H9 (cell line): ENCODE results near the gene FNDC8. TPM values are rescaled to one million over a fixed set of nuclear protein-coding genes. Genes with fewer than 3 reads are reported as not detected.

Source experiments
- DNase-seq: peaks from one replicate; pipeline ENCODE4 v3.0.0-alpha.2; 2017
- H2AFZ ChIP-seq: one replicate; pipeline ENCODE4 v1.6.1; 2013; ENCODE audit warnings: mild to moderate bottlenecking, low read length, control low read depth, moderate library complexity
- H2AK5ac ChIP-seq: 2 replicates; pipeline ENCODE4 v1.6.1; 2013; ENCODE audit warnings: low read length, control low read depth, mixed read lengths; ENCODE audit not compliant: insufficient read length
- H2BK120ac ChIP-seq: one replicate; pipeline ENCODE4 v1.6.1; 2013; ENCODE audit warnings: low read depth, mild to moderate bottlenecking, low read length, control low read depth, inconsistent platforms; ENCODE audit not compliant: poor library complexity, severe bottlenecking
- H2BK12ac ChIP-seq: 2 replicates; pipeline ENCODE4 v1.6.1; 2013; ENCODE audit warnings: low read length, control low read depth, mixed read lengths, low read depth; ENCODE audit not compliant: insufficient read length
- H2BK15ac ChIP-seq: 2 replicates; pipeline ENCODE4 v1.6.1; 2013; ENCODE audit warnings: low read depth, low read length, control low read depth
- H2BK20ac ChIP-seq: one replicate; pipeline ENCODE4 v1.6.1; 2013; ENCODE audit warnings: low read depth, mild to moderate bottlenecking, low read length, control low read depth, inconsistent platforms; ENCODE audit not compliant: poor library complexity, severe bottlenecking
- H2BK5ac ChIP-seq: 2 replicates; pipeline ENCODE4 v1.6.1; 2013; ENCODE audit warnings: low read length, control low read depth, mixed read lengths; ENCODE audit not compliant: insufficient read length
- H3K14ac ChIP-seq: 2 replicates; pipeline ENCODE4 v1.6.1; 2013; ENCODE audit warnings: low read length, control low read depth; ENCODE audit not compliant: insufficient read depth
- H3K18ac ChIP-seq: 2 replicates; pipeline ENCODE4 v1.6.1; 2013; ENCODE audit warnings: low read depth, mild to moderate bottlenecking, mixed read lengths, low read length, control low read depth; ENCODE audit not compliant: insufficient read length
- H3K23ac ChIP-seq: 2 replicates; pipeline ENCODE4 v1.6.1; 2013; ENCODE audit warnings: low read length, control low read depth, mixed read lengths, low read depth; ENCODE audit not compliant: insufficient read length
- H3K23me2 ChIP-seq: 2 replicates; pipeline ENCODE4 v1.6.1; 2013; ENCODE audit warnings: low read depth, mild to moderate bottlenecking, mixed read lengths, low read length, control low read depth; ENCODE audit not compliant: insufficient read length, poor library complexity, severe bottlenecking
- H3K27ac ChIP-seq: 2 replicates; pipeline ENCODE4 v1.5.1; 2013; ENCODE audit warnings: low read length, control low read depth, mixed read lengths, low read depth; ENCODE audit not compliant: insufficient read length
- H3K27me3 ChIP-seq: 2 replicates; pipeline ENCODE4 v1.6.1; 2013; ENCODE audit warnings: low read length, control low read depth, inconsistent platforms; ENCODE audit not compliant: insufficient read depth
- H3K4ac ChIP-seq: 2 replicates; pipeline ENCODE4 v1.6.1; 2013; ENCODE audit warnings: low read depth, mild to moderate bottlenecking, control low read depth, inconsistent platforms, low read length, moderate library complexity
- H3K4me1 ChIP-seq: 2 replicates; pipeline ENCODE4 v1.6.1; 2013; ENCODE audit warnings: low read length, control low read depth, inconsistent platforms; ENCODE audit not compliant: insufficient read depth
- H3K4me2 ChIP-seq: 2 replicates; pipeline ENCODE4 v1.6.1; 2013; ENCODE audit warnings: low read length, control low read depth, mixed read lengths; ENCODE audit not compliant: insufficient read length, insufficient read depth
- H3K56ac ChIP-seq: 2 replicates; pipeline ENCODE4 v1.6.1; 2013; ENCODE audit warnings: low read depth, mild to moderate bottlenecking, mixed read lengths, low read length, control low read depth; ENCODE audit not compliant: insufficient read length
- H3K79me1 ChIP-seq: 2 replicates; pipeline ENCODE4 v1.6.1; 2013; ENCODE audit warnings: low read depth, mild to moderate bottlenecking, moderate library complexity, low read length, control low read depth, inconsistent platforms; ENCODE audit not compliant: insufficient read depth, poor library complexity, severe bottlenecking
- H3K79me2 ChIP-seq: 2 replicates; pipeline ENCODE4 v1.6.1; 2013; ENCODE audit warnings: low read length, control low read depth, inconsistent platforms; ENCODE audit not compliant: insufficient read depth
- H3K9ac ChIP-seq: 2 replicates; pipeline ENCODE4 v1.6.1; 2013; ENCODE audit warnings: low read length, control low read depth, mixed read lengths; ENCODE audit not compliant: insufficient read length; ENCODE audit errors: extremely low read depth
- H3K9me3 ChIP-seq: one replicate; pipeline ENCODE4 v1.6.1; 2013; ENCODE audit warnings: low read depth, low read length, inconsistent platforms; ENCODE audit not compliant: control insufficient read depth
- H3T11ph ChIP-seq: one replicate; pipeline ENCODE4 v1.6.1; 2013; ENCODE audit warnings: mild to moderate bottlenecking, low read length, control low read depth, inconsistent platforms
- H4K20me1 ChIP-seq: one replicate; pipeline ENCODE4 v1.6.1; 2013; ENCODE audit not compliant: control insufficient read depth, insufficient read length, insufficient read depth
- H4K5ac ChIP-seq: 2 replicates; pipeline ENCODE4 v1.6.1; 2013; ENCODE audit warnings: low read depth, mild to moderate bottlenecking, mixed read lengths, low read length, control low read depth; ENCODE audit not compliant: insufficient read length
- H4K8ac ChIP-seq: replicated peaks from 2 replicates; pipeline ENCODE4 v1.6.1; 2013; ENCODE audit warnings: low read length, control low read depth, mixed read lengths, low read depth; ENCODE audit not compliant: insufficient read length
- H4K91ac ChIP-seq: 2 replicates; pipeline ENCODE4 v1.6.1; 2013; ENCODE audit warnings: low read depth, mild to moderate bottlenecking, moderate library complexity, mixed read lengths, low read length, control low read depth; ENCODE audit not compliant: insufficient read length
- H3K27ac Mint-ChIP-seq, 3 experiments: 2 replicates in 2 of 3; 3 replicates in 1 of 3; pipeline ENCODE4 v1.8.0; 2020 to 2021; ENCODE audit warnings: mixed read lengths in 3 of 3, mild to moderate bottlenecking in 1 of 3, moderate library complexity in 1 of 3
- H3K27me3 Mint-ChIP-seq: 2 replicates; pipeline ENCODE4 v1.8.0; 2021; ENCODE audit warnings: low read depth, mild to moderate bottlenecking, moderate library complexity, mixed read lengths
- H3K36me3 Mint-ChIP-seq, 3 experiments: 2 replicates in 2 of 3; 3 replicates in 1 of 3; pipeline ENCODE4 v1.8.0; 2020 to 2021; ENCODE audit warnings: low read depth in 3 of 3, mixed read lengths in 3 of 3; ENCODE audit not compliant: insufficient read depth in 1 of 3
- H3K4me1 Mint-ChIP-seq, 2 experiments: 2 replicates each; pipeline ENCODE4 v1.8.0; 2020; ENCODE audit warnings: mixed read lengths in 2 of 2
- H3K4me3 Mint-ChIP-seq, 2 experiments: 2 replicates in 1 of 2; 3 replicates in 1 of 2; pipeline ENCODE4 v1.8.0; 2020 to 2021; ENCODE audit warnings: mild to moderate bottlenecking in 2 of 2, mixed read lengths in 2 of 2, moderate library complexity in 1 of 2
- H3K9me3 Mint-ChIP-seq, 2 experiments: 2 replicates in 1 of 2; 3 replicates in 1 of 2; pipeline ENCODE4 v1.8.0; 2020; ENCODE audit warnings: mild to moderate bottlenecking in 2 of 2, mixed read lengths in 2 of 2, moderate library complexity in 1 of 2
- CTCF ChIP-seq: fragments of 200-600 bp; sonication (generic); conservative IDR thresholded peaks from 3 replicates; pipeline ENCODE4 v1.8.0; 2021; ENCODE audit warnings: antibody characterized with exemption, mild to moderate bottlenecking
- WGBS: extraction: QIAGEN DNeasy Blood & Tissue Kit; methylation state at CpG from one replicate; pipeline ENCODE4 v1.1.7; 2013; ENCODE audit warnings: missing lambda C conversion rate, low lambda C conversion rate, mixed read lengths; ENCODE audit not compliant: insufficient read length; ENCODE audit errors: extremely low coverage; 5-methylcytosine and 5-hydroxymethylcytosine counted together
- total RNA-seq: library from RNA; stranded (reverse); gene quantifications from 2 replicates; pipeline ENCODE4 v1.2.1, GENCODE V29; 2021

The FNDC8 gene
- total RNA-seq, 1 experiment from 2014 or later = not detected

- Histone ChIP-seq H2AFZ (no peak overlapping the region), H2BK120ac (no peak overlapping the region), H3K4me1 (no peaks in the 10 kb centered on the region), H4K91ac (no peak overlapping the region), H4K5ac (no peak overlapping the region), H3K27me3 (no peaks in the 10 kb centered on the region), H3K56ac (no peak overlapping the region), H2BK5ac (no peak overlapping the region), H3K18ac (no peak overlapping the region), H3K9me3 (no peaks in the 10 kb centered on the region), H3K4me2 (no peak overlapping the region), H2BK20ac (no peak overlapping the region), H3K27ac (no peak overlapping the region), H4K8ac (no peak overlapping the region), H2AK5ac (no peak overlapping the region), H3K14ac (no peak overlapping the region), H4K20me1 (no peaks in the 10 kb centered on the region), H3K23ac (no peak overlapping the region), H3K4ac (no peak overlapping the region), H3K79me2 (no peaks in the 10 kb centered on the region), H3K79me1 (no peaks in the 10 kb centered on the region), H3K23me2 (no peaks in the 10 kb centered on the region), H3K9ac (no peak overlapping the region), H2BK12ac (no peak overlapping the region), H2BK15ac (no peak overlapping the region), H3T11ph (no peak overlapping the region)
- Mint-ChIP-seq H3K27me3 (peaks cover 6% of the 10 kb centered on the region), H3K36me3 (no peaks in the 10 kb centered on the region; a peak in 1 of 7 replicates), H3K9me3 (peaks cover 2 to 6% of the 10 kb centered on the region in 2 experiments; a peak in 2 of 5 replicates), H3K27ac (no peak overlapping the region; a peak in 1 of 7 replicates), H3K4me1 (no peaks in the 10 kb centered on the region), H3K4me3 (no peak overlapping the region)
- no peak for TF ChIP-seq CTCF
- no CpG with 5 or more reads among the region's 2 CpGs for WGBS
- no peak for DNase-seq
These were observed 53.5 kb downstream of the FNDC8 start for GRCh38 chr17:35174835-35175334.
